IMR-90 (cell line): ENCODE measurements around the gene ALKAL2. TPM values are rescaled to one million over a fixed set of nuclear protein-coding genes. Genes with fewer than 3 reads are reported as not detected.

Experiments used
- ATAC-seq: fragments of 200-7000 bp; cut with Tn5 transposase; 2 replicates; pipeline ENCODE4 v1.9.1; 2020; ENCODE audit warnings: low read depth, mild to moderate bottlenecking, moderate library complexity
- BruUV-seq: library from RNA; stranded (reverse); fragments of 400-500 nt; replicated peaks from 2 replicates; lab custom pipeline; 2021; lab: Mats Ljungman, UMichigan
- CTCF ChIA-PET: fragments of 300-600 bp; formaldehyde crosslinking; extraction: SDS; loops from one replicate; lab custom pipeline; 2021; ENCODE audit warnings: antibody characterized with exemption; lab: Yijun Ruan, JAX
- POLR2A ChIA-PET: fragments of 300-600 bp; sonication (Branson Sonifier 250); formaldehyde crosslinking; loops from one replicate; lab custom pipeline; 2022; ENCODE audit warnings: antibody characterized with exemption; ENCODE audit not compliant: unreplicated experiment; lab: Charles Lee
- DNase-seq: peaks from one replicate; pipeline ENCODE4 v3.0.0; 2013
- H2AFZ ChIP-seq: replicated peaks from 2 replicates; pipeline ENCODE3; 2013; ENCODE audit warnings: low read length, mild to moderate bottlenecking; ENCODE audit not compliant: poor library complexity
- H2AK5ac ChIP-seq: 2 replicates; pipeline ENCODE4 v1.6.1; 2013; ENCODE audit warnings: low read depth, low read length, inconsistent platforms
- H2AK9ac ChIP-seq: replicated peaks from 2 replicates; pipeline ENCODE3; 2013; ENCODE audit warnings: mild to moderate bottlenecking, low read depth, low read length, moderate library complexity; ENCODE audit not compliant: poor library complexity
- H2BK120ac ChIP-seq: 2 replicates; pipeline ENCODE4 v1.6.1; 2013; ENCODE audit warnings: low read depth, low read length, inconsistent platforms
- H2BK15ac ChIP-seq: 3 replicates; pipeline ENCODE4 v1.6.1; 2013; ENCODE audit warnings: low read depth, low read length, inconsistent platforms
- H2BK20ac ChIP-seq: 2 replicates; pipeline ENCODE4 v1.6.1; 2013; ENCODE audit warnings: low read depth, mild to moderate bottlenecking, inconsistent platforms, low read length, moderate library complexity
- H2BK5ac ChIP-seq: 2 replicates; pipeline ENCODE4 v1.6.1; 2013; ENCODE audit warnings: mild to moderate bottlenecking, low read depth, low read length, inconsistent platforms; ENCODE audit not compliant: poor library complexity, severe bottlenecking
- H3K14ac ChIP-seq: replicated peaks from 2 replicates; pipeline ENCODE4 v1.6.1; 2013; ENCODE audit warnings: low read depth, low read length, inconsistent platforms
- H3K18ac ChIP-seq: 2 replicates; pipeline ENCODE4 v1.6.1; 2013; ENCODE audit warnings: low read depth, low read length, control low read depth
- H3K23ac ChIP-seq: 2 replicates; pipeline ENCODE4 v1.6.1; 2013; ENCODE audit warnings: low read depth, low read length, inconsistent platforms
- H3K27ac ChIP-seq: 2 replicates; pipeline ENCODE4 v1.5.1; 2013; ENCODE audit warnings: mild to moderate bottlenecking, control low read depth, low read length; ENCODE audit not compliant: insufficient read depth
- H3K27me3 ChIP-seq: 2 replicates; pipeline ENCODE4 v1.6.1; 2013; ENCODE audit warnings: low read length; ENCODE audit not compliant: control insufficient read depth, insufficient read depth
- H3K36me3 ChIP-seq: 2 replicates; pipeline ENCODE4 v1.6.1; 2013; ENCODE audit warnings: low read length, mixed read lengths; ENCODE audit not compliant: control insufficient read depth, insufficient read depth
- H3K4ac ChIP-seq: 2 replicates; pipeline ENCODE4 v1.6.1; 2013; ENCODE audit warnings: low read depth, low read length, inconsistent platforms
- H3K4me1 ChIP-seq: 2 replicates; pipeline ENCODE4 v1.6.1; 2013; ENCODE audit warnings: low read length, mixed read lengths; ENCODE audit not compliant: control insufficient read depth, insufficient read depth
- H3K4me2 ChIP-seq: 2 replicates; pipeline ENCODE4 v1.6.1; 2013; ENCODE audit warnings: low read depth, mild to moderate bottlenecking, control low read depth, low read length, moderate library complexity
- H3K4me3 ChIP-seq: 2 replicates; pipeline ENCODE4 v1.5.1; 2013; ENCODE audit warnings: low read depth, mild to moderate bottlenecking, control low read depth, low read length, moderate library complexity; ENCODE audit not compliant: insufficient read depth
- H3K56ac ChIP-seq: 2 replicates; pipeline ENCODE4 v1.6.1; 2013; ENCODE audit warnings: low read length, inconsistent platforms; ENCODE audit not compliant: insufficient read depth; ENCODE audit errors: extremely low read depth
- H3K79me1 ChIP-seq, 2 experiments: 2 replicates each; pipeline ENCODE4 v1.6.1; 2013; ENCODE audit warnings: low read length in 2 of 2, inconsistent platforms in 1 of 2, low read depth in 1 of 2
- H3K9ac ChIP-seq: 2 replicates; pipeline ENCODE4 v1.6.1; 2013; ENCODE audit warnings: low read depth, low read length, control low read depth
- H3K9me1 ChIP-seq: 2 replicates; pipeline ENCODE4 v1.6.1; 2013; ENCODE audit warnings: low read length, inconsistent platforms; ENCODE audit not compliant: insufficient read depth
- H3K9me3 ChIP-seq: 2 replicates; pipeline ENCODE4 v1.6.1; 2013; ENCODE audit warnings: low read length; ENCODE audit not compliant: control insufficient read depth, insufficient read depth
- H4K20me1 ChIP-seq: 2 replicates; pipeline ENCODE4 v1.6.1; 2013; ENCODE audit warnings: low read length, inconsistent platforms; ENCODE audit not compliant: insufficient read depth
- H4K5ac ChIP-seq: 2 replicates; pipeline ENCODE4 v1.6.1; 2013; ENCODE audit warnings: mild to moderate bottlenecking, low read depth, low read length, control low read depth
- H4K8ac ChIP-seq, 2 experiments: 2 replicates each; pipeline ENCODE4 v1.6.1; 2013; ENCODE audit warnings: low read depth in 2 of 2, low read length in 2 of 2, control low read depth in 1 of 2, inconsistent platforms in 1 of 2
- H4K91ac ChIP-seq: 2 replicates; pipeline ENCODE4 v1.6.1; 2013; ENCODE audit warnings: low read depth, low read length, inconsistent platforms; ENCODE audit not compliant: insufficient read depth
- CEBPB ChIP-seq: IDR thresholded peaks from 2 replicates; pipeline ENCODE4 v1.6.1; 2012; ENCODE audit warnings: low read depth, low read length, improper control_type of control experiment
- RFX5 ChIP-seq: IDR thresholded peaks from 2 replicates; pipeline ENCODE4 v1.8.0; 2012; ENCODE audit warnings: low read depth, mild to moderate bottlenecking, low read length, moderate library complexity
- WGBS, 2 experiments: methylation state at CpG; one replicate each; pipeline versions ENCODE4 v1.1.5 to v1.1.7; 2013; ENCODE audit warnings: missing lambda C conversion rate in 2 of 2; ENCODE audit not compliant: insufficient read length in 1 of 2; ENCODE audit errors: extremely low coverage in 2 of 2; 5-methylcytosine and 5-hydroxymethylcytosine counted together
- dilution Hi-C: fragments of 300-500 bp; cut with HindIII; formaldehyde crosslinking; loops from one replicate; pipeline ENCODE4 v1.14.3; 2018; ENCODE audit warnings: low sequenced_read_pairs; ENCODE audit not compliant: unreplicated experiment
- in situ Hi-C: fragments of 300-500 bp; cut with MboI; formaldehyde crosslinking; loops from 3 replicates; pipeline ENCODE4 v1.14.3; 2019; ENCODE audit warnings: low sequenced_read_pairs, inconsistent platforms, mixed read lengths
- intact Hi-C: fragments of 100-400 bp; cut with micrococcal nuclease; formaldehyde crosslinking; loops from 2 replicates; pipeline ENCODE4 v1.10.0; 2022
- polyA plus RNA-seq, 3 experiments: library from polyadenylated mRNA; depleted of rRNA; stranded (reverse); fragments of >200 nt; gene quantifications; 2 replicates each; pipeline ENCODE4 v1.2.3, GENCODE V29; 2012; ENCODE audit warnings: low replicate concordance in 1 of 3
- total RNA-seq: library from RNA; depleted of rRNA; stranded (reverse); fragments of >200 nt; gene quantifications from 2 replicates; pipeline ENCODE4 v1.2.3, GENCODE V29; 2012

The ALKAL2 gene
- total and polyA plus RNA-seq, 2 of the 4 experiments (the other 2 are of a cell fraction): not detected

GRCh38 chr2:279366-279765, 8.5 kb downstream of the ALKAL2 start:
- Histone ChIP-seq H3K9me1 (peaks cover 8% of the 10 kb centered on the region; the same call in 1 of the 2 replicates), H3K79me1 (peaks cover 17 to 21% of the 10 kb centered on the region in 2 experiments), H3K9ac (no peak overlapping the region), H4K20me1 (peaks cover 14% of the 10 kb centered on the region; the same call in 1 of the 2 replicates), H3K56ac (no peak overlapping the region), H2AK9ac (no peak overlapping the region), H3K27me3 (no peaks in the 10 kb centered on the region), H3K4me1 (no peaks in the 10 kb centered on the region), H3K23ac (no peak overlapping the region), H2AFZ (no peak overlapping the region), H3K14ac (no peak overlapping the region), H4K91ac (no peak overlapping the region), H4K5ac (no peak overlapping the region), H2BK20ac (no peak overlapping the region), H3K18ac (no peak overlapping the region), H3K4ac (no peak overlapping the region), H3K4me3 (no peak overlapping the region), H4K8ac (no peak overlapping the region), H3K27ac (no peak overlapping the region), H3K9me3 (no peaks in the 10 kb centered on the region), H2BK5ac (no peak overlapping the region), H3K4me2 (no peak overlapping the region), H2BK120ac (no peak overlapping the region), H2AK5ac (no peak overlapping the region), H3K36me3 (peaks cover 35% of the 10 kb centered on the region), H2BK15ac (no peak overlapping the region)
- intact Hi-C loops: no loop called here
- BruUV-seq: no TSS peak
- in situ Hi-C loops: no loop called here
- CTCF ChIA-PET: no interaction called here
- POLR2A ChIA-PET: no interaction called here
- TF ChIP-seq RFX5 (no peak), CEBPB (peak; percentile 70)
- DNase-seq (no peak), ATAC-seq (no peak)
- no CpG with 5 or more reads among the region's 4 CpGs for WGBS, 2 experiments
- dilution Hi-C loops: no loop called here
